Measurements from ENCODE around the gene ELN.

DNA sequence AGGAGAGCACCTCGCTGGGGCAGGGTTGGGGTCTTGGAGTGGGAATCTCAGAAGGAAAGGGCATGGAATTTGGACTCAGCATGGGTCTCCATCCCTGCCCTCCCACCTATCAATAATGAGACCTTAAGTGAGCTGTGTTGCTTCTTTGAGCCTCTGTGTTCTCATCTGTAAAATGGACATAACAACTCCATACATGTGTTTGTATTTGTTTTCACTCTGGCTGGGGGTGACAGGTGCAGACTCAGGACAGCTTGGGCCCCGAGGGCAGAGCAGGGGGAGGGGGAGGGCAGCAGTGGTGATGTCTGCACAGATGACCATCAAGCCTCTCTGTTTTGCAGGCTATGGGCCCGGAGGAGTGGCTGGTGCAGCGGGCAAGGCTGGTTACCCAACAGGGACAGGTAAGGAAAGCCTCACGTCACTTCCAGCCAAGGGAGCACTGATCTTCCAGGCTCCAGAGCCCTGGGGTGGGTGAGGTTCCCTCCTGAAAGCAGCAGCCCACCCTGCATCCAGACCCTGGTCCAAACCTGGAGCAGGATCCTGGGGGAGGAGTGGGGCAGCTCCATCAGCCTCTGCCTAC, 19.9 kb downstream of the ELN start:
- TF ChIP-seq, protein P1, sequence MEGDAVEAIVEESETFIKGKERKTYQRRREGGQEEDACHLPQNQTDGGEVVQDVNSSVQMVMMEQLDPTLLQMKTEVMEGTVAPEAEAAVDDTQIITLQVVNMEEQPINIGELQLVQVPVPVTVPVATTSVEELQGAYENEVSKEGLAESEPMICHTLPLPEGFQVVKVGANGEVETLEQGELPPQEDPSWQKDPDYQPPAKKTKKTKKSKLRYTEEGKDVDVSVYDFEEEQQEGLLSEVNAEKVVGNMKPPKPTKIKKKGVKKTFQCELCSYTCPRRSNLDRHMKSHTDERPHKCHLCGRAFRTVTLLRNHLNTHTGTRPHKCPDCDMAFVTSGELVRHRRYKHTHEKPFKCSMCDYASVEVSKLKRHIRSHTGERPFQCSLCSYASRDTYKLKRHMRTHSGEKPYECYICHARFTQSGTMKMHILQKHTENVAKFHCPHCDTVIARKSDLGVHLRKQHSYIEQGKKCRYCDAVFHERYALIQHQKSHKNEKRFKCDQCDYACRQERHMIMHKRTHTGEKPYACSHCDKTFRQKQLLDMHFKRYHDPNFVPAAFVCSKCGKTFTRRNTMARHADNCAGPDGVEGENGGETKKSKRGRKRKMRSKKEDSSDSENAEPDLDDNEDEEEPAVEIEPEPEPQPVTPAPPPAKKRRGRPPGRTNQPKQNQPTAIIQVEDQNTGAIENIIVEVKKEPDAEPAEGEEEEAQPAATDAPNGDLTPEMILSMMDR (IDR thresholded peaks at IDR 0.05), result no peak
- no peak for TF ChIP-seq POLR2AphosphoS5 (IDR thresholded peaks at IDR 0.05)
- no peak for TF ChIP-seq POLR2A (IDR thresholded peaks at IDR 0.05)
